HCT116 (cell line): ENCODE results near the gene FLT3. TPM values are rescaled to one million over a fixed set of nuclear protein-coding genes. Genes with fewer than 3 reads are reported as not detected.

ENCODE experiments used
- ATAC-seq: fragments of 200-7000 bp; cut with Tn5 transposase; 2 replicates; pipeline ENCODE4 v1.9.1; 2020; ENCODE audit warnings: mild to moderate bottlenecking, moderate library complexity
- BruUV-seq: library from RNA; stranded (reverse); fragments of 400-500 nt; replicated peaks from 2 replicates; lab custom pipeline; 2021; lab: Mats Ljungman, UMichigan
- CTCF ChIA-PET: fragments of 300-600 bp; sonication (Branson Sonifier 250); formaldehyde crosslinking; loops from one replicate; lab custom pipeline; 2021; ENCODE audit warnings: antibody characterized with exemption; lab: Charles Lee
- POLR2A ChIA-PET: fragments of 300-600, 350-600 bp; sonication (Branson Sonifier 250); formaldehyde crosslinking; loops from one replicate; lab custom pipeline; 2021; ENCODE audit warnings: antibody characterized with exemption; lab: Charles Lee
- RAD21 ChIA-PET, 2 experiments: fragments of 300-600 bp; sonication (Branson Sonifier 250); formaldehyde crosslinking; loops; one replicate each; lab custom pipeline; 2023; ENCODE audit warnings: low total read pairs in 2 of 2; ENCODE audit not compliant: uncharacterized antibody in 2 of 2, unreplicated experiment in 2 of 2, low non-redundant PET in 1 of 2; lab: Charles Lee
- DNase-seq: peaks from one replicate; pipeline ENCODE4 v3.0.0-alpha.2; 2010; ENCODE audit warnings: low read depth, low spot score
- H2AFZ ChIP-seq: fragments of 200-600 bp; shearing (Covaris generic), sonication (generic); 2 replicates; pipeline ENCODE4 v1.6.1; 2017; ENCODE audit warnings: low read depth, mixed run types, mixed read lengths, antibody characterized with exemption, low read length; ENCODE audit not compliant: poor library complexity, severe bottlenecking
- H3K27ac ChIP-seq: 2 replicates; pipeline ENCODE4 v1.5.1; 2012; ENCODE audit warnings: low read depth, low read length
- H3K27me3 ChIP-seq: fragments of 200-600 bp; sonication (generic); 2 replicates; pipeline ENCODE4 v1.6.1; 2016; ENCODE audit warnings: mixed run types, low read length, mixed read lengths; ENCODE audit not compliant: insufficient read depth
- H3K36me3 ChIP-seq, 2 experiments: fragments of 200-500 bp in 1 of 2; fragments of 200-600 bp in 1 of 2; sonication (Bioruptor generic) in 1 of 2; sonication (generic) in 1 of 2; 2 replicates each; pipeline versions ENCODE4 v1.5.1 to v1.6.1; 2014 to 2016; ENCODE audit warnings: low read length in 2 of 2, inconsistent platforms in 1 of 2, mixed read lengths in 1 of 2, mixed run types in 1 of 2; ENCODE audit not compliant: insufficient read depth in 2 of 2, control insufficient read depth in 1 of 2
- H3K4me1 ChIP-seq, 2 experiments: fragments of 200-600 bp in 1 of 2; sonication (generic) in 1 of 2; 2 replicates each; pipeline versions ENCODE4 v1.5.1 to v1.6.1; 2012 to 2017; ENCODE audit warnings: low read length in 2 of 2, inconsistent platforms in 1 of 2, mild to moderate bottlenecking in 1 of 2, mixed read lengths in 1 of 2, mixed run types in 1 of 2, moderate library complexity in 1 of 2; ENCODE audit not compliant: insufficient read depth in 2 of 2, control insufficient read depth in 1 of 2
- H3K4me2 ChIP-seq: fragments of 200-600 bp; sonication (generic); 2 replicates; pipeline ENCODE4 v1.6.1; 2017; ENCODE audit warnings: mixed run types, low read length, mixed read lengths
- H3K4me3 ChIP-seq, 2 experiments: fragments of 200-600 bp in 1 of 2; sonication (generic) in 1 of 2; replicated peaks in 1 of 2; 2 replicates each; pipeline ENCODE4 v1.5.1; 2011 to 2016; ENCODE audit warnings: low read length in 2 of 2, control low read depth in 1 of 2, low read depth in 1 of 2, mild to moderate bottlenecking in 1 of 2, mixed read lengths in 1 of 2, mixed run types in 1 of 2
- H3K79me2 ChIP-seq: fragments of 200-600 bp; sonication (generic); 2 replicates; pipeline ENCODE4 v1.6.1; 2017; ENCODE audit warnings: mild to moderate bottlenecking, mixed run types, low read length, moderate library complexity, mixed read lengths; ENCODE audit not compliant: insufficient read depth
- H3K9ac ChIP-seq: fragments of 200-600 bp; sonication (generic); 2 replicates; pipeline ENCODE4 v1.6.1; 2016; ENCODE audit warnings: low read length, mixed read lengths
- H3K9me2 ChIP-seq: fragments of 200-600 bp; sonication (generic), shearing (Covaris generic); 2 replicates; pipeline ENCODE4 v1.6.1; 2017; ENCODE audit warnings: mixed run types, mild to moderate bottlenecking, moderate library complexity; ENCODE audit not compliant: insufficient read depth
- H3K9me3 ChIP-seq, 2 experiments: fragments of 200-500 bp in 1 of 2; fragments of 200-600 bp in 1 of 2; sonication (Bioruptor generic) in 1 of 2; sonication (generic) in 1 of 2; 2 replicates each; pipeline ENCODE4 v1.6.1; 2014 to 2017; ENCODE audit warnings: low read length in 2 of 2, mixed read lengths in 2 of 2, inconsistent platforms in 1 of 2, low read depth in 1 of 2, mild to moderate bottlenecking in 1 of 2, mixed run types in 1 of 2, moderate library complexity in 1 of 2; ENCODE audit not compliant: control insufficient read depth in 1 of 2, insufficient read depth in 1 of 2
- H4K20me1 ChIP-seq: fragments of 200-600 bp; sonication (generic), shearing (Covaris generic); 2 replicates; pipeline ENCODE4 v1.6.1; 2017; ENCODE audit warnings: mixed run types, mild to moderate bottlenecking, moderate library complexity; ENCODE audit not compliant: insufficient read depth
- CEBPB ChIP-seq: IDR thresholded peaks from 2 replicates; pipeline ENCODE4 v1.6.1; 2012; ENCODE audit warnings: low read depth
- CTCF ChIP-seq, 3 experiments: fragments of 200-600 bp in 1 of 3; sonication (generic) in 1 of 3; IDR thresholded peaks in 2 of 3; conservative IDR thresholded peaks in 1 of 3; 2 replicates each; pipeline ENCODE4 v1.5.1; 2012 to 2017; ENCODE audit warnings: low read depth in 2 of 3, low read length in 2 of 3, antibody characterized with exemption in 1 of 3, borderline replicate concordance in 1 of 3, control low read depth in 1 of 3, mild to moderate bottlenecking in 1 of 3, mixed read lengths in 1 of 3, mixed run types in 1 of 3, moderate library complexity in 1 of 3; ENCODE audit not compliant: insufficient read depth in 1 of 3
- MAX ChIP-seq: IDR thresholded peaks from 2 replicates; pipeline ENCODE4 v1.6.1; 2012
- RAD21 ChIP-seq: IDR thresholded peaks from 2 replicates; pipeline ENCODE4 v1.6.1; 2012; ENCODE audit warnings: low read depth, mild to moderate bottlenecking
- SP1 ChIP-seq: IDR thresholded peaks from 2 replicates; pipeline ENCODE4 v1.6.1; 2012; ENCODE audit warnings: low read depth
- ZNF274 ChIP-seq: fragments of 200-500 bp; sonication (Bioruptor generic); IDR thresholded peaks from 2 replicates; pipeline ENCODE4 v1.6.1; 2014; ENCODE audit warnings: mild to moderate bottlenecking, low read depth, low read length, inconsistent platforms
- intact Hi-C: fragments of 100-400 bp; cut with micrococcal nuclease; formaldehyde crosslinking; loops from 2 replicates; pipeline ENCODE4 v1.10.0; 2022
- total RNA-seq: library from RNA; stranded (reverse); gene quantifications from one replicate; pipeline ENCODE4 v1.2.1, GENCODE V29; 2021; ENCODE audit not compliant: unreplicated experiment

Gene FLT3
- total RNA-seq, 1 experiment from 2014 or later, result 0.17 TPM

- Histone ChIP-seq H3K4me2 (no peak overlapping the region), H3K9ac (no peak overlapping the region), H3K9me2 (no peaks in the 10 kb centered on the region), H3K9me3 (no peaks in the 10 kb centered on the region), H3K4me1 (no peaks in the 10 kb centered on the region), H3K4me3 (no peak overlapping the region), H3K27ac (no peak overlapping the region), H4K20me1 (no peaks in the 10 kb centered on the region), H2AFZ (no peak overlapping the region), H3K36me3 (no peaks in the 10 kb centered on the region), H3K79me2 (no peaks in the 10 kb centered on the region), H3K27me3 (no peaks in the 10 kb centered on the region)
- ATAC-seq (no peak; the same call in 1 of the 2 replicates), DNase-seq (no peak)
- intact Hi-C loops, result no loop called here
- ChIA-PET RAD21 (no interaction called here), CTCF (interaction anchor here (0.9 to 1.3 kb wide), 2 partner anchors 151 to 1031 kb away, joined by 3 to 4 read pairs; no protein-coding TSS in a partner anchor), POLR2A (no interaction called here)
- no TSS peak for BruUV-seq
- TF ChIP-seq CEBPB (no peak), CTCF (IDR thresholded peaks at IDR 0.05 in 2 of 3, conservative IDR thresholded peaks at IDR 0.05 in 1 of 3; ENCODE audit: borderline replicate concordance in 1 of 3, insufficient read depth in 1 of 3, low read depth in 2 of 3, low read length in 2 of 3) (no peak), RAD21 (no peak)
These were observed 122.7 kb downstream of the FLT3 start for GRCh38 chr13:27977476-27978300.

GRCh38 chr13:27976362-27977091 lies 123.8 kb downstream of the FLT3 start:
- no peak overlapping the region for H3K4me3 ChIP-seq
- no peaks in the 10 kb centered on the region for H3K27me3 ChIP-seq
- RAD21 ChIA-PET, result no interaction called here
- H3K9me2 ChIP-seq, result no peaks in the 10 kb centered on the region
- no TSS peak for BruUV-seq
- H3K4me2 ChIP-seq, result no peak overlapping the region
- no peaks in the 10 kb centered on the region for H3K36me3 ChIP-seq
- no peak overlapping the region for H3K9ac ChIP-seq
- no peak for DNase-seq
- H4K20me1 ChIP-seq, result no peaks in the 10 kb centered on the region
- no peak overlapping the region for H3K27ac ChIP-seq
- CTCF ChIA-PET, result interaction anchor here (1.3 to 1.7 kb wide), 2 partner anchors 150 to 1029 kb away, joined by 3 to 4 read pairs; no protein-coding TSS in a partner anchor
- intact Hi-C loops, result no loop called here
- POLR2A ChIA-PET, result no interaction called here
- ATAC-seq, result no peak
- H2AFZ ChIP-seq, result no peak overlapping the region
- H3K4me1 ChIP-seq, result no peaks in the 10 kb centered on the region
- no peak for TF ChIP-seq ZNF274
- no peak for TF ChIP-seq MAX
- TF ChIP-seq SP1, result no peak
- TF ChIP-seq, all 23 proteins: peak for 0
- no peaks in the 10 kb centered on the region for H3K9me3 ChIP-seq
- H3K79me2 ChIP-seq, result no peaks in the 10 kb centered on the region
